Dermis microvascular lymphatic vessel endothelial cell (primary cell): ENCODE measurements around the gene SLC7A14. TPM values are rescaled to one million over a fixed set of nuclear protein-coding genes. Genes with fewer than 3 reads are reported as not detected.

Experiments
- DNase-seq, 2 donors: peaks; one replicate each; pipeline versions ENCODE4 v3.0.0 to v3.0.0-alpha.2; 2010; ENCODE audit warnings: low read depth in 2 of 2
- total RNA-seq: library from RNA; depleted of rRNA; stranded (reverse); fragments of >200 nt; gene quantifications from 2 replicates; pipeline ENCODE4 v1.2.1, GENCODE V29; 2014

The SLC7A14 gene
- total RNA-seq, 1 donor from 2014 or later = under 0.01 TPM

DNA sequence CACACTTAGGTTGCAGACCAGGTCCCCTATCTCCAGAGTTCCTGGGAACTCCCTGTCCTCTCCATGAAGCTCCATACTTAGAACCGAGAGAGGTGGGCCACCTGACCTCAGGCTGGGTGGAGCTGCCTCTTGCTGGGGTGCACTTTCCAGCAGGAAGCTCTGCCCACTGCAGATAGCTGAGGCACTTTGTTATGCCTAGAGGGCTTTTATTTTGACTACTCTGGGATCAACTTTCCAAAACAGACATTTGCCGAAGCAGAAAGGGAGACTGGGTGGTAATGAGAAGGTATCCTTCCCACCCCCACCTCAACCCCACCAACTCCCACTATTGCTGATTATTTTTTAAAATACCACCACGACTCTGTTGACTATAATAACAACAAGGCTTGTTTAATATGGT is 112.5 kb downstream of the SLC7A14 start:
- DNase-seq = no peak

DNA sequence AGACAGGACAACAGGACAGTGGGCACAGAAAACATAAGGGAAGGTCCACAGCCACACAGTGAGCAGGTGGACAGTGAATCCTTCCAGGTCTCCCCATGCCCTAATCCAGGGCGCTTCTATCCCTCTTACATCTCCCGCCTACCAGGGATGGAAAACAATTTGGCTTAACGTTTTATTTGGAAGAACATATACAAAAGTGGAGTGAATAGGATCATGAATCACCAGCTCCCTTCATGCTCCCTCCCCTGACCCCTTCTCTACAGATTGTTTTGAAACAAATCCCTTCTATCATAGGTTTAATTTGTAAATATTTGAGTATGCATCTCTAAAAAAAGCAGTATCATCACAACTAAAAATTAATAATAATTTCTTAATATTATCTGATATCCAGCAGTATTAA is 114.7 kb downstream of the SLC7A14 start:
- no peak for DNase-seq

DNA sequence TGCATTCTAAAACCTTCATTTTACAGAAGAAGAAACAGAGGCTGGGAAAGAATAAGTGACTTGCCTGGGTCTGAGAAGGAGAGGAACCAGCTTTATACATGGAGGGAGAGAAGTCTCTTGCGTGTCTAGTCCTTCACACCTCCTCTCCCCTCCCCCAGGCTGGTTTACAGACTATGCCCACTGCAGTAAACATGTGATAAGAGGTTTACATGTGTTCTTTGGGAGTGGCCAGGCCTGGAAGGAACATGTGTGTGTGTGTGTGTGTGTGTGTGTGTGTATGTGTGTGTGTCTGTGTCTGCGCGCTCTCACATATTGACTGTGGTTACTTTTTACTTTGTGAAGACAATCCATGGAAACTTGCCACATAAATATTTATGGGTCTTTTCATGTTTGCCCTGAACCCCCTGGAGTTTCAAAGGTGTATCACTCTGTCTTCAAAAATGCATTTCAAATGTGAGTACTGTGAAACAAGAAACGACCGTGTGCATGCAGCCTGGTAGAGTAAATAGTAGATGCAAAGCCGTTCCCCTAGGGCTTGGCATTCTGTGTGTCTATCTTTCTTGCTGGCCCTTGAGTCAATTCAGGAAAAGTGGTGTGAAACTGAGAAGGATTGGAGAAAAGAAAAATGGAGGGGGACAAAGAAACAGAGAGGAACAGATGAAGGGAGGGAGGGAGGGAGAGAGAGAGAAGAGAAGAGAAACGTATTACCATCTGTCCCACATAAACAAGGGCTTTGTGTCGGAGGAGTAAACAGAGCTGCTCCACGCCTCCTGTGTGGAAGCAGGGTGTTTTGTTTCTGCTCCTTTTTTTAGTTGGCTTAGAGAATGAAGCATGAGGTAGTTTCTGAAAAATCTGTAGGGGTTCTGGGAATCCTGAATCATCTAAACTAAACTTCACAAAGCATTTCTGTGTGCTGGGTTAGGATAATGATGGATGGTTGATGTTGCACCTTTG is 115.5 kb downstream of the SLC7A14 start:
- no peak for DNase-seq

DNA sequence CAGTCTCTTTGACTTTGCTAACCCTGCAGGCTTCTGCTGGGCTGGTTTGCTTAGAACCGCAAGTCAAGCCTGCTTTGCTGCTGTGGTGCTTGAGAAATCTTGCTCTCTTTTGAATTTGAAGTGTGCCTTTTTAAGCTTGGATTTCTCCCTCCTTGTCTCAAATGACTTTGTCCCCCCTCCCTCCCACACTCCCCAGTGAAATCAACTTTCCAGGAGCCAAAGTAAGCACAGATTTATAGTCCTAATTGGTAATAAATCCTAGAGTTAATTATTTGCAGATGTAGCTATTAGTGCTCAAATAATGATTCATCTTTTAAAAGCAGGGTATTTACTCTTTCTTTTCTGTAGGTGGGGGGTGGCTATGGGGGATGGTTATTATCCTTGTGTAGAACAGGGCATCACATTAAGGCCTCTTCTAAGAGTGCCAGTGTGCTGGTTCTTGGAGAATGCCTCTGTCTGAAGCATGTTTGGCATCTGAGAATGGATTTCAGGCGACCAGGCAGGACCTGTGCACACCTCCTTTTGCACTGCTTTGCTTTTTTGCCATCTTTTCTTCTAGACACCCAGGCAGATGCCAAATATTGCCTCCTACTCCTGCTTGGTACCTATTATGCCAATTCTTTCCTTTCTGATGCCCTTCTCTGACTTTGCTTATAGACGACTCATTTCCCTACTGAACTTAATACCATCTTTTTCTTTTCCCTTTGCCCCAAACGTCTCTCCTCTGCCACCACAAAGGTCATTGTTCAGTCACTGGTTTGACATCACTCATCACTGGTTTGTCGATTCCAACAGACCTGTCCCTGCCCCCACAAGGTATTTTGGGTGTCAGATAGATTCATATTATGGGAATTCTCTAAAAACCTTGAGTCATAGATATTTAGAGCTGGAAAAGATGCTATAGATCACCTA is 116.5 kb downstream of the SLC7A14 start:
- DNase-seq = no peak

DNA sequence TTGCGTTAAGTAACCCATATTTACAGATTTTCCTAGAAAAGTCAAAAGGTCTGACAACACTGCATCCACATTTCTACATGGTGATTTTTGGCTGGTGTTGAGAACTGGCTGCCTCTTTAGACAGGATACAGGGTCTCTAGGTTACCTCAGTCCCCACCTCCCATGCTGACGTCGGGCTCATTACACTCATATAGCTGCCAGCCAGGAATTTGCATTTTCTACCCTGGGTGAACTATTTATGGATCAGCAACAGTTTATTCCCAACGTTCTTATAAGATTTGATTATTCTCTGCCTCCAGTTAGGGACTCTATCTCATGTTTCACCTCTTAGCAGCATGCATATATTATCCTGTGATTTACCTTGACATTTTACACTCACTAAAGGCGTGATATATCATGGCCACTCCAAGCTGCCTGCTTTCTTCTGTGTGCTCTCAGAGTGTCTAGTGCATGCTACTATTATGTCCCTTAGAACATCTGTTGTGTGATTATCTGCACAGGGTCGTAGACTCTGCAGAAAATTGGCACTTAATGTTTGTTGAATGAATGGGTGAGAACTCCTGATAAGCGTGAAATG is 118.2 kb downstream of the SLC7A14 start:
- no peak for DNase-seq

DNA sequence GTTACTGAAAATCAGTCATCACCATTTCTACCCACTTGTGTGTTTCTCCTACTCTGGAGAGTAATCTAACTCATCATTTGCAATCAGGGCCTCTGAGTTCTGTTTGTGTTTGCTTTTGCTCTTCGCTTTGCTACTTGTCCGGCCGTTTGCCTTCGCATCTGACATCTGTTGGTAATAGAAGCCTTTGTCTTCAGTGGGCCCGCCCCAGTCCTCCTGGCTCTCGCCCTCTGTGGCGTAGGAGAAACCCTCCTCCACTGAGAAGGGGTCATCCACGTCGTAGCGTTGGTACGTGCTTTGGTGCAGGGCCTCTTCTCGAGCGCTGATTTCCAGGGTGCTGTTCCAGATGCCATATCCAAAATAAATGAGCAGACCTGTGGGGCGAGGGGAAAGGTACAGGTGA is 118.9 kb downstream of the SLC7A14 start:
- no peak for DNase-seq

DNA sequence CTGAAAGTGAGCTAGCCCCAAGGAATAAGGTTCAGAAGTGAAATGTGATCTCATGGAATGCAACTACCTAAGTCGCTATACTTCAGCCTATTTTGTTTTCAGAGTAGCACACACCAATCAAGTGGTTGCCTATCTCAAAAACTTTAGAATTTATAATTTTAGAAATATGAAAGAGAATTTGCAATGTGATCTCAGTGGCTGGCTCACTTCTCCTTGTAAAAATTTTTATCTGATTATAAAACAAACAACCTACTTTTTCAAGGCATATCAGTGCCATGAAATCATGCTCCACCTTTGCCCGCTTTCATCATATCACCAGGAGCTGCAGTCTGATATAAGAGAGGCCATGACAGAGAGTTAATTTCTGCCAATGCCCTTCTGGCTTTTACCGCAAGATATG is 119.9 kb downstream of the SLC7A14 start:
- no peak for DNase-seq

DNA sequence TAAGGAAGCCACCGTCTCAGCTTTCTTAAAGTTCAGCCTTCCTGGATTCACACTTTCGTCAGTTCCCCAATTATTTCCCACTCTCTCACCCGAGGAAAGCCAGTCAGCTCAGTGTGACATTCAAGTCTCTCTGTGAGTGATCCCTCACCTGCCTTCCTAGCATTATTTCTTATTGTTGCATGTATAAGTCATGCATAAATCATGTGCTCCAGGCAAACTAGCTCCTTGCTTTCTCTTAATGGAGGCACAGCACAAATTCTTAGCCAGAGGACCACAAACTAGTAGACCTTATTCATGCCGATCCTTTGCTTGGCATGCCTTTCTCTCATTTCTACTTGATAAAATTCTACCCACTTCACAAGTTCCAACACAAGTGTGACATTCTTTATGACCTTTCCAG is 122.9 kb downstream of the SLC7A14 start:
- no peak for DNase-seq

DNA sequence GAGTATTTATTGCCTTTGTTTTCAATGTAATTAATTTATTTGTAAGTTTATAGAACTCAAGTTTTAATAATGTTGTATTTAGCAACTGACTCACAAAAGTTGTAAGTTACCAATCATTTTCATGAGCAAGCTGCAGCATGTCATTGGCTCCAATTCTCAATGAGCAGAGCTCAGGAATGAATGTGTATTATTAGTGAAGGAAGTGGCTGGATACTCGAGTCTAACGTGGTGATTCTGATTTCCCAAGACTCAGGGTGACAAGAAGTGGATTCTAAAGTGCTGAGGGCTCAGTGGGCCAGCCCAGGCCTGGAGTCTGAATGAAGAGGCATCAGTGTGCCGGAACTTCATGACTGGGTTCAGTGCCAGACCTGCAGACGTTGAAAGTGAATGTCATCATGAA is 127.6 kb downstream of the SLC7A14 start:
- DNase-seq = no peak

DNA sequence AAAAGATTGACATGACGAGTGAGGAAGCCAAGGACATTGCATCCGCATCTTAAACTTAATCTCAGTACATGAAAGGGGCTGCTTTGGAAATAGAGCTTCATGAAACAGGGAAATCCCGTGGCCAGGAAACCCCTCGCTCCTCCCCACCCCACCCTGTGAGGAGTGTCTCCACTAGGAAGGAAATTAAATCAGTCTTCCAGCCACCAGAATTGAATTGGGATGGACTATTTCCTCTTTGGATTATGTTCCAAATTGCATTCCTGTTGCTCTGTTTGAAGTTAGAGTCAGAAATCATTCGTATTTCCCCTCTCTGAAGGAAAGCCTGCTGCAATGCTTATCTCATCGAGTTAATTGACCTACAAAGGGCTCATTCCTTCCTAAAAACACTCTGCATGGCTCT is 131.4 kb downstream of the SLC7A14 start:
- peak in 1 of 2 donors; percentile 11 for DNase-seq

DNA sequence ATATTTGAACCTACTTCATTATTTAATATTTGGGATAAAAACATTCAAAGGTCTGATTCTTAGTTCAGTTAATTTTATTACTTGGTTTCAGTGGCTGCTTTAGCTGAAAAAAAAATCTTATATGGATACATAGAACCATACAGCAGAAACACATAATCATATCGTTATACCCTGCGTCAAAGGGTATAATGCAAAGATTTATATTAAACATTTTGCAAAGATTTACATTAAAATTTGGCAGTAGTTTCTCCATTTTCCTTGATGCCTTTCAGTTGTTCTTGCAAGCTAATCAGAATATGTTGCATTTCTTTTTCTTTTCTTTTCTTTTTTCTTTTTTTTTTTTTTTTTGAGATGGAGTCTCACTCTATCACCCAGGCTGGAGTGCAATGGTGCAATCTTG is 135.8 kb downstream of the SLC7A14 start:
- DNase-seq = no peak

DNA sequence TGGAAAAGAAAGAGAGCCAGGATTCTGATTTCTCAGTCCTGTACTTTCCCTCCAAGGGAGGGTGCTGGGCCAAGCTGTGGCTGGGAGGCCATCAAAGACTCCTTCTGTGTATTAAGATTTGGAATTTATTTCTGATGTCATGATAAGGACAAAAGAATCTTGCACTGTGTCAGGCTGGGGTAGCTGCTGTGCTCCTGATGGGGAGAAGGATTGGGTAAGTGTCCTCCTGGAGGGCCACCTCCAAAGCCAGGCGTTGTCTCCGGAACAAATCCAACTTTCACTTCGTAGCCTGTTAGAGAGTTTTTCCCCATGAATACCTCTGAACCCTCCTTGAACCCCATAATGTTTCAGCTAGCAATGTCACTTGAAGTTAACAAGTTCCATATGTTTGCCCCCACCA is 137.3 kb downstream of the SLC7A14 start:
- no peak for DNase-seq

DNA sequence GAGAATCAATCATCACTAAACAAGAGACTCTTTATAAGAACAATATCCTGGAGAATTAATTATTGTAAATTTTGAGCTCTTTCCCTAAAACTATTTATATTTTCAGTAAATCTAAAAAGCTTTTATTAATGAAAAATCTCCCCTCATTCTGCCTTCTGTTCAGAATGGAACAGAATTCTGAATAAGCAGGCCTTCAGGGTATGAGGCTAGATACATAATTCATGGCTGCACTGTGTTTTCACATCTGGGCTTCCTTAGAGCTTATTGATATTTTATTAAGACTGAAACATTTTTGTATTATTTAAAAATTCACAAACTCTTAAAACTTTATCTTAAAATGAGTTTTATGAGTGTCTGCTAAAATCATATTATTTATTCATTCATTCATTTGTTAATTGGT is 142.4 kb downstream of the SLC7A14 start:
- DNase-seq = no peak

DNA sequence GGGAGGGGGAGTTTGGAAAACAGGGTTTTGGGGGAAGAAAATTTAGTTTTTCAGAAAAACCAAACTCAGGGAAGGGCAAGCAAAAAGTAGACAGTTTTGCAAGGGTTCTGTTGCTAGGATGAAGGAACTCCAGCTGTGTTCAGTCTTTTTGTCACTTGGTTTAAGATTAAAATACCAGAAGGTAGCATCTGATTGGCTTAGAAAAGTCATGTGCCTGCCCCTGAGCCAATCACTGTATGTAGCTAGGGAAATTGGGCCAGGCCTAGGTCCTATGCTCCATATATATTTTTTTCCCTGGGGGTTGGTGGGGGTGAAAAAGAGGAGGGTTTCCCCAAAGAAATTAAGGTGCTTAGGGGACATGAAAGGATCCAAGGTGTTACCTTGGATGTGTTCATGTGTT is 142.9 kb downstream of the SLC7A14 start:
- no peak for DNase-seq

DNA sequence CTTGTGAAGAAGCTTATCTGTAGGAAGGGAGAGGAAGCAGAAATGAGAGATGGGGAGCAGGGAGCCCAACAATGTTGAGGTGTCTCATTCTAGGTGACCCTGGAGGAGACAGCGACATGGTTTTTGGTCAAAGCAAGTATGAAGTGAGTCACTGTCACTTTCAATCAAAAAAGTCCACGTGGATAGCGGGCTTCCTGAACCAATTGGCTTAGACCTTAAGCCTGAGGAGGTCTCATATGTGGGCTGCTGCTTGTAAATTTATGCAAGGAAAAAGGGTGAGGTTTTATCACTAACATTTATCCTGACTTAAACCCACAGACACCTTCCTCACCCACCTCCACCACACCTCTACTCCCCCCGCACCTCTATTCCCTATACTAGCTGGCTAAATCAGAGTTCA is 144.5 kb downstream of the SLC7A14 start:
- DNase-seq = no peak

DNA sequence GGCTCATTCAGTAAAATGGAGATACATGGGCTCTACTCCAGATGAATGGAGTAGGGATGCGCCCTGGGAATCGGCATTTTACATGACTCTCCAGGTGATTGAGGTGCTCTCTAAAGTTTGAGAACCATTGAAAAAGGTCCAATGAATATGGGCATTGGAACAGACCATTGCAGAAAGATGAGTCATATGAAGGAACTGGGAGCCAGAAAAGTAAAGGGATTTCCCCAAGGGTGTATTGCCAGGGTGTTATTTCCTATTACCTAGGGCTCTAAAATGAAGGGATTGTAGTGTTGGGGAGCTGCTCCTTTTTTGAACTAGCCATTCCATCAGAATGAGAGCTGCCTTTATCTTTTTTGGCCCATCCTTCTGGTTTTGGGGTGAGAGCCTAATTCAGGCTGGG is 145.5 kb downstream of the SLC7A14 start:
- DNase-seq = peak in 1 of 2 donors; percentile 42

DNA sequence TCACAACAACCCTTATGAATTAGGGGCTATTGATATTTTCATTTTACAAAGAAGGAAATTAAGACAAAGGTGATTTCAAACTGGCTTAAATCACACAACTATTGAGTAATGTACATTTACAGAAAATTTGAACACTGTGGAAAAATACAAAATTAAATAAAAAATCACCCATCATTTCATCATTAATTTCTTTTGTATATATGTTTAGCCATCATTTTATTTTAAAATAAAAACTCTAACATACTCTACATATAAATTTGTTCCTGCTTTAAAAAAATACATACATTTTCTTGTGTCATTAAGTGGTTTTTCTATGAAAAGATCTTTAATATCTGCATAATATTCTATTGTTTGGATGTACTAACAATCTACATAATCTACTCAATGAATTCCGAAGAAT is 147.0 kb downstream of the SLC7A14 start:
- no peak for DNase-seq

DNA sequence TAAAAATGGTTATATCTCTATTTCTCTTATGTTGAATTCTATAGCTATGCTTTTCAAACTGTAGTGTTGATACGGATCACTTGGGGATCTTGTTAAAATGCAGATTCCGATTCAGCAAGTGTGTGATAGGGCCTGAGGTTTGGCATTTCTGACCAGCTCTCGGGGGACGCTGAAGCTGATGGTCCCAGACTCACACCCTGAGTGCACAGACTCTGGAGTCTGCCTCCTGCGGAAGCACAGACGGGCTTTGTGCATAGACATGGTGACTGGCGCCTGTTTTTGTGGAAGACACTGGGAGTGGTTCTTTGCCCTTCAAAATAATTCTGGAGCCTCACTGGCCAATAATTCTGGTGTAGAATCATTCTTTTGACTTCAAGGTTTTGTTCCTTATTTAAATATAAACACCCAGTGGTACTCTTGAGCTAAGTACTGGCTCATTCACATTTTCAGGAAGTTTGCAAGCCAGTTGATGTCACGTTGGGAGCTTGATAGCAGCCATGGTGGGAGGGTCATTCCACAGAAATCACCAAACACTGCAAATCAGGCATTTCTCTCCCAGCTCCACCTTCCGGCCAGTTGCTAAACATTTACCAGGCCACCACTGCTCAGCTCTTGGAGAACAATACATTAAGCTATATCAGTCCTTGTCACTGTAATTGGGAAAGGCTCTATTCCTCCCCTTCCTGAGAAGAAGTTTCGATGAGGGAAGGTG is 148.0 kb downstream of the SLC7A14 start:
- DNase-seq = peak in 1 of 2 donors; percentile 28

DNA sequence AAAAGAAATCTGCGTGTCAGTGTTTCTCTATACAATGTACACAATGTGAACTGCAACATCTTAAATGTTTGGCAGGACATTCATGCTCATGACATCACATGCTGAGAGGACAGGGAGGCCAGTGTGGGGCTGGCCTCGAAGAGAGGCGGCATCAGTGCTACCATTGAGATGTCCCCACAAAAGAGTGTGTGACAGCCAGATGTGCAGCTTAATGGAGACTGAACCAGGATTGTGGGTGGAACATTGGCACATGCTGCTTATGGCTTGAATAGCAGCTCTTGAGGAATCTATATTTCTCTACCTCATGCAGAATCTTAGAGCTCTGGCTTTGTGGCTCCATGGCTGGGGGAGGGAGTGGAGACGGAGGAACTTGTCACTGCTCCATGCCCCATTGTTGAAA is 148.7 kb downstream of the SLC7A14 start:
- DNase-seq = no peak

DNA sequence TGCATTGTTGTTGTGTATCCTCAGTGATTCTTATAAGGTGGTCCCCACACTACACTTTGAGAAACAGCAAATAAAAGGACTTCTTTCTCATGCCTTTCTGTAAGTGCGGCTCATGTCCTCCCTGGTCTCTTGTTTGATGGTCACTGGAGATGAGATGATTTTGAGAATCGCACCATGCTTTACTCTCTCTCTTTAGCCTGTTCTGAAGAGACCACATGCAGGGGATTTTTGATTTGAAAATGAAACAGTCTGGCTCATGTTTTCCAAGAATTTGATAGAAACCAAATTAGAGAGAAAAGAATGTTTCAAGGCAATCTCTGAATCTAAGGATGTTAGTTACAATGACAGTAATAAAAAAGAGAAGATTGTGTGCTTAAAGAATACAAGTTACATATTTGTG is 149.2 kb downstream of the SLC7A14 start:
- DNase-seq = no peak

DNA sequence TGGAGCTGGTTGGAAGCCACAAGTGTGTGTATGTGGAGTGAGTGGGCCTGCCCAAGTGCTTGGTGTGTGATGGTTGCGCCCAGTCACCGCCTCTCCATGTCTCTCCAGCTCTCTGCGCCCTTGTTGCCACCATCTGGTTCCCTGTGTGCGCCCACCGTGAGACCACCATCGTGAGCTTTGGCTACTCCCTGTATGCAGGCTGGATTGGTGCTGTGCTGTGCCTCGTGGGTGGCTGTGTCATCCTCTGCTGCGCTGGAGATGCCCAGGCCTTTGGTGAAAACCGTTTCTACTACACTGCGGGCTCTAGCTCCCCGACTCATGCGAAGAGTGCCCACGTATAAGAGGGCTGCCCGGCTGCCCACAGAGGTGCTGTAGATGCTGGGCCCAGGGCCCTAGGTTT is 153.5 kb downstream of the SLC7A14 start:
- DNase-seq = no peak
